Trophoblast cell (in vitro differentiated cells and primary cell): ENCODE measurements around the gene ISG20L2.

Experiments
- DNase-seq, 2 donors: peaks; one replicate each; pipeline ENCODE4 v3.0.0-alpha.2; 2016
- H2AFZ ChIP-seq: 2 replicates; pipeline ENCODE4 v1.6.1; 2013; ENCODE audit warnings: low read length, moderate library complexity, mild to moderate bottlenecking; ENCODE audit not compliant: insufficient read depth, poor library complexity
- H2AK5ac ChIP-seq: 2 replicates; pipeline ENCODE4 v1.6.1; 2013; ENCODE audit warnings: mild to moderate bottlenecking, low read length
- H2BK120ac ChIP-seq: 2 replicates; pipeline ENCODE4 v1.6.1; 2013; ENCODE audit warnings: low read length, mild to moderate bottlenecking, moderate library complexity; ENCODE audit not compliant: insufficient read depth, poor library complexity
- H2BK12ac ChIP-seq: 2 replicates; pipeline ENCODE4 v1.6.1; 2013; ENCODE audit warnings: mild to moderate bottlenecking, low read length, moderate library complexity
- H2BK5ac ChIP-seq: 2 replicates; pipeline ENCODE4 v1.6.1; 2013; ENCODE audit warnings: low read length, low read depth, moderate library complexity, mild to moderate bottlenecking; ENCODE audit not compliant: poor library complexity
- H3K14ac ChIP-seq: 2 replicates; pipeline ENCODE4 v1.6.1; 2013; ENCODE audit warnings: mild to moderate bottlenecking, low read length
- H3K18ac ChIP-seq: 2 replicates; pipeline ENCODE4 v1.6.1; 2013; ENCODE audit warnings: mild to moderate bottlenecking, low read length
- H3K23ac ChIP-seq: 2 replicates; pipeline ENCODE4 v1.6.1; 2013; ENCODE audit warnings: low read length
- H3K27ac ChIP-seq: 2 replicates; pipeline ENCODE4 v1.5.1; 2013; ENCODE audit warnings: low read depth, mild to moderate bottlenecking, inconsistent platforms, low read length, moderate library complexity
- H3K27me3 ChIP-seq: 2 replicates; pipeline ENCODE4 v1.6.1; 2013; ENCODE audit warnings: inconsistent platforms, mild to moderate bottlenecking, low read length, moderate library complexity; ENCODE audit not compliant: insufficient read depth
- H3K36me3 ChIP-seq, 2 experiments: 1 replicate in 1 of 2; 2 replicates in 1 of 2; pipeline ENCODE4 v1.6.1; 2013; ENCODE audit warnings: low read length in 2 of 2, mild to moderate bottlenecking in 2 of 2, moderate library complexity in 1 of 2; ENCODE audit not compliant: insufficient read depth in 2 of 2, control insufficient read depth in 1 of 2
- H3K4ac ChIP-seq: 2 replicates; pipeline ENCODE4 v1.6.1; 2013; ENCODE audit warnings: low read depth, mild to moderate bottlenecking, low read length, moderate library complexity
- H3K4me1 ChIP-seq, 2 experiments: 1 replicate in 1 of 2; 2 replicates in 1 of 2; pipeline ENCODE4 v1.6.1; 2013; ENCODE audit warnings: low read length in 2 of 2, mild to moderate bottlenecking in 2 of 2, moderate library complexity in 1 of 2; ENCODE audit not compliant: insufficient read depth in 2 of 2, control insufficient read depth in 1 of 2
- H3K4me2 ChIP-seq: 2 replicates; pipeline ENCODE4 v1.6.1; 2013; ENCODE audit warnings: inconsistent platforms, mild to moderate bottlenecking, low read length, moderate library complexity
- H3K4me3 ChIP-seq: 2 replicates; pipeline ENCODE4 v1.5.1; 2013; ENCODE audit warnings: mild to moderate bottlenecking, low read depth, low read length, inconsistent platforms
- H3K79me1 ChIP-seq: one replicate; pipeline ENCODE4 v1.6.1; 2013; ENCODE audit warnings: low read length
- H3K79me2 ChIP-seq: 2 replicates; pipeline ENCODE4 v1.6.1; 2013; ENCODE audit warnings: low read length, mild to moderate bottlenecking; ENCODE audit not compliant: control insufficient read depth, insufficient read depth, poor library complexity
- H3K9ac ChIP-seq: 2 replicates; pipeline ENCODE4 v1.6.1; 2013; ENCODE audit warnings: mild to moderate bottlenecking, low read length
- H3K9me3 ChIP-seq: 2 replicates; pipeline ENCODE4 v1.6.1; 2013; ENCODE audit warnings: low read depth, mild to moderate bottlenecking, control low read depth, inconsistent platforms, low read length; ENCODE audit not compliant: insufficient read depth
- H4K12ac ChIP-seq: 2 replicates; pipeline ENCODE4 v1.6.1; 2013; ENCODE audit warnings: low read depth, mild to moderate bottlenecking, low read length, moderate library complexity
- H4K8ac ChIP-seq: 2 replicates; pipeline ENCODE4 v1.6.1; 2013; ENCODE audit warnings: low read depth, mild to moderate bottlenecking, low read length, moderate library complexity
- H4K91ac ChIP-seq: one replicate; pipeline ENCODE4 v1.6.1; 2013; ENCODE audit warnings: low read depth, mild to moderate bottlenecking, low read length, moderate library complexity
- WGBS: extraction: QIAGEN DNeasy Blood & Tissue Kit; methylation state at CpG from one replicate; pipeline ENCODE4 v1.1.7; 2013; ENCODE audit warnings: missing lambda C conversion rate; ENCODE audit not compliant: insufficient read length, insufficient coverage; ENCODE audit errors: extremely low coverage; 5-methylcytosine and 5-hydroxymethylcytosine counted together

Gene ISG20L2

DNA sequence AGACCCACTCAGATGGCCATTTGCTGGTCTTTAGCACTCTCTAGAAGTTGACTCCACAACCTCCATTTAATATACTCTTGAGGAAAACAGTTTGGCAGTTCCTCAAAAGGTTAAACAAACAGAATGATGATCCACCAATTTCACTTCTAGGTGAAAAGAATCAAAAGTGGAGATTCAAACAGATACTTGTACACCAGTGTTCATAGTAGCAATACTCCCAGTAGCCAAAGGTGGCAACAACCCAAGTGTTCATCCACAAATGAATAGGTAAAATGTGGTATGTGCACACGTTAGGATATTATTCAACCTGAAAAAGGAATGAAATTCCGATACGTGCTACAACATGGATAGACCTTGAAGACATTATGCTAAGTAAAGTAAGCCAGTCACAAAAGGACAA lies 45.0 kb upstream of the ISG20L2 start:
- Histone ChIP-seq H3K36me3 (peaks cover 8 to 16% of the 10 kb centered on the region in 2 experiments), H3K4me3 (no peak overlapping the region), H2AFZ (no peak overlapping the region), H3K27me3 (no peaks in the 10 kb centered on the region), H3K14ac (no peak overlapping the region), H3K27ac (no peak overlapping the region), H3K4me1 (no peaks in the 10 kb centered on the region), H4K8ac (no peak overlapping the region), H3K4ac (no peak overlapping the region), H2AK5ac (no peak overlapping the region), H3K9ac (no peak overlapping the region), H3K23ac (no peak overlapping the region), H3K79me1 (no peaks in the 10 kb centered on the region), H2BK5ac (no peak overlapping the region), H4K91ac (no peak overlapping the region), H3K18ac (no peak overlapping the region), H4K12ac (no peak overlapping the region), H3K4me2 (no peak overlapping the region), H2BK12ac (no peak overlapping the region), H3K9me3 (no peaks in the 10 kb centered on the region), H2BK120ac (no peak overlapping the region), H3K79me2 (peaks cover 10% of the 10 kb centered on the region)
- no CpG with 5 or more reads among the region's 3 CpGs for WGBS
- no peak for DNase-seq

DNA sequence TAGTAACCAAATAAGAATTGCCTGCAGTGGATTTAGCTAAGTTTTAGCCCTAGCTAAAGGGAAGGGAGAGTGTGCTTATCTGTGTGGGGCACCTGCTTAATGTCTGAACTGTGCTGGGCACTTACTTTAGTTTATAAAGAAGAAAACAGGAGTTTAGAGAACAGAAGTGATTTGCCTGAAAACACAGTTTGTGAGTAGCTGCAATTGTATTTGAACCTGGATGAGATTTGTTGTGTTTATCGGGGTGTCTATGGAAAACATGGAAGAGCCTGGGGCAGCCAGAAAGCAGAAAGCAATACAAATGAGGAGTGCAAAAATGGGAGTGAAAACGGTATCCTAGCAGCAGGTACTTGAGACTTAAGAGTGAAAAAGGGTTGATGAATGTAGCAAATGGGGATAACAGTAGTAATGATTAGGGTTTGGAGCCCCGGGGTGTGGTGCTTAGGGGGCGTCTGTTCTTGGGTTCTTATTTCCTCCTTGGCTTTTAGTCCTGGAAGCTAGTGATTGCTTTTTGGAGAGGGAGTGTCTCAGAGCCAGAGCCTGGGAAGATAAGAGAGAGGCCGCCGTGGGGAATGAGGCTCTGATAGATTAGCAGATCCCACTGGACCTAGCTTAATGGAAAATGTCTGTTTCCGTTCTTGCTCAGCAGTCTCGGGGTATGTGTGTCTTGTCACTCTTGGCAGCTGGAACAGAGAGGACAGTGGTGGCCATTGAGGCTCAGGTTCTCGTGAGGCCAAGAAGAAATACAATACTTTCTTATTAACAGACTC lies 44.3 kb upstream of the ISG20L2 start:
- peaks cover 2 to 5% of the 10 kb centered on the region in 2 experiments for H3K4me1 ChIP-seq
- H3K4me3 ChIP-seq = no peak overlapping the region
- H3K18ac ChIP-seq = no peak overlapping the region
- H3K27me3 ChIP-seq = no peaks in the 10 kb centered on the region
- peaks cover 16% of the 10 kb centered on the region for H3K79me2 ChIP-seq
- no peak for DNase-seq
- no peak overlapping the region for H3K23ac ChIP-seq
- H4K12ac ChIP-seq = no peak overlapping the region
- H3K9ac ChIP-seq = no peak overlapping the region
- no CpG with 5 or more reads among the region's 9 CpGs for WGBS
- no peaks in the 10 kb centered on the region for H3K9me3 ChIP-seq
- H3K79me1 ChIP-seq = peaks cover 3% of the 10 kb centered on the region
- H3K14ac ChIP-seq = no peak overlapping the region
- H4K91ac ChIP-seq = no peak overlapping the region
- H2AFZ ChIP-seq = no peak overlapping the region
- no peak overlapping the region for H3K27ac ChIP-seq
- H3K4ac ChIP-seq = peak overlapping the region; percentile 44
- H2BK12ac ChIP-seq = no peak overlapping the region
- H2BK5ac ChIP-seq = no peak overlapping the region
- peaks cover 8 to 16% of the 10 kb centered on the region in 2 experiments for H3K36me3 ChIP-seq
- peak overlapping the region; percentile 22 for H3K4me2 ChIP-seq
- H2AK5ac ChIP-seq = no peak overlapping the region
- no peak overlapping the region for H4K8ac ChIP-seq
- no peak overlapping the region for H2BK120ac ChIP-seq

DNA sequence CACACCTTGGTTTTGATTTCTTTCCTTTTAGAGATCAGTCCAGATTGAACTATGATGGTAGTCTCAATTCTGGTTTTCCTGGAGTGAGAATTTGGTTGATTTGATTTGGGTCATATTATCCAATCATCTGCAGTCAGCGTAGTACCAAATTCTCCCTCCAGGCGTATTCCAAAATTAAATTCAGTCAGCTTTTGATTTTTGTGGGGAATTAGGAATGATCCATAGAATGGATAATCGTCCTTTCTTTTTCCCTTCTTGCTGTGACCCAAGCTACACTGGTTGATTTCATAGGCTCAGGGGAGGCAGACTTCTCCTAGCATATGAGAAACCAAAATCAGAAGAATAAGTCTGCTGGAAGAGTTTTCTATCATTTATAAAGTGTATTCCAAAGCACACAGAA lies 43.7 kb upstream of the ISG20L2 start:
- Histone ChIP-seq H2AFZ (no peak overlapping the region), H3K27ac (no peak overlapping the region), H4K12ac (no peak overlapping the region), H3K18ac (no peak overlapping the region), H3K4me3 (no peak overlapping the region), H3K23ac (no peak overlapping the region), H3K9ac (no peak overlapping the region), H3K79me2 (peaks cover 21% of the 10 kb centered on the region), H3K27me3 (no peaks in the 10 kb centered on the region), H4K91ac (no peak overlapping the region), H3K4me1 (peaks cover 2 to 5% of the 10 kb centered on the region in 2 experiments), H3K14ac (no peak overlapping the region), H3K9me3 (no peaks in the 10 kb centered on the region), H2BK12ac (no peak overlapping the region), H2BK5ac (no peak overlapping the region), H4K8ac (no peak overlapping the region), H2BK120ac (no peak overlapping the region), H3K4ac (peak overlapping the region; percentile 39), H2AK5ac (no peak overlapping the region), H3K36me3 (peaks cover 8 to 16% of the 10 kb centered on the region in 2 experiments), H3K4me2 (no peak overlapping the region), H3K79me1 (peaks cover 8% of the 10 kb centered on the region)
- WGBS = no CpG with 5 or more reads among the region's 3 CpGs
- DNase-seq = no peak

DNA sequence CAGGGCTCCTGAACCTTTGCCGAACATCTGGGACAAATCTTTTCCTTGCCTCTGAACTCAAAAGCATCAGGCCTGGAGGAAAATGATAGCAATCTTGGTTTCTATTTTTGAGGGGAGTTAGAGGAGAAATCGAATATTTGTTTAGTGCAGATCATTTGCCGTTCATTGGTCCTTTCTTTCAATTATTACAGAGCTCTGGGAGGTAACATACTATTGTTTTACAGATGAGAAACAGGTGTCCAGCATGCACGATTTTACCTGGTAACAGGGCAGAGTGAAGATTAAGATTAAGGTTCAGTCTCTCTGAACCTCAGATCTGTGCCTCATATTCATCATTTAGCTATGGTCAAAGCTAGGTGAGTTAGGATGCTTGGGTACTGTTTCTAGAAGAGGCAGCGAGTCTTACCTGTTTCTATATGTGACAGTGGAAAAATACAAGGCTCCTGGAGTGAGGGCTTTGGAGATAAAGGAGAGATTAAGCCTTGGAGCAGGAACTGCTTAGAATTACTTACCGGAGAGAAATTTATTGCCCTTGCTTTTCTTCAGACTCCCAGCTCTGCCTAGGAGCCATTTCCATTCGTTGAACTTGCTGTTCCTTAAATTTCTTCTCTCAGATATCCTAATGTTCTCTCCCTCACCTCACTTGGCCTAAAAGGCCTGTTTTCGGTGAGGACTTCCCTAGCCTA lies 40.2 kb upstream of the ISG20L2 start:
- no peak overlapping the region for H2AFZ ChIP-seq
- H2AK5ac ChIP-seq = no peak overlapping the region
- peak in 1 of 2 donors; percentile 39 for DNase-seq
- H3K27me3 ChIP-seq = no peaks in the 10 kb centered on the region
- H4K91ac ChIP-seq = no peak overlapping the region
- H3K4me1 ChIP-seq = peaks cover 5 to 10% of the 10 kb centered on the region in 2 experiments
- no peak overlapping the region for H3K27ac ChIP-seq
- H2BK12ac ChIP-seq = no peak overlapping the region
- H3K9me3 ChIP-seq = no peaks in the 10 kb centered on the region
- no peak overlapping the region for H4K8ac ChIP-seq
- H3K9ac ChIP-seq = peak overlapping the region; percentile 98
- H3K79me2 ChIP-seq = peaks cover 18% of the 10 kb centered on the region
- WGBS = no CpG with 5 or more reads among the region's 8 CpGs
- H3K18ac ChIP-seq = no peak overlapping the region
- no peak overlapping the region for H3K23ac ChIP-seq
- H3K14ac ChIP-seq = peak overlapping the region; percentile 96
- H2BK120ac ChIP-seq = no peak overlapping the region
- H3K4me3 ChIP-seq = peak overlapping the region; percentile 91
- peak overlapping the region; percentile 92 for H3K4me2 ChIP-seq
- peaks cover 6 to 14% of the 10 kb centered on the region in 2 experiments for H3K36me3 ChIP-seq
- H4K12ac ChIP-seq = peak overlapping the region; percentile 68
- no peak overlapping the region for H2BK5ac ChIP-seq
- peaks cover 12% of the 10 kb centered on the region for H3K79me1 ChIP-seq
- H3K4ac ChIP-seq = peak overlapping the region; percentile 87
